ENCODE results near the gene CEP20. TPM values are rescaled to one million over a fixed set of nuclear protein-coding genes. Genes with fewer than 3 reads are reported as not detected.

The CEP20 gene
- total and polyA plus RNA-seq, 2 of the 8 experiments (the other 6 are each of a cell fraction or from before 2014, with no cell fraction given), result 16.2 to 49.0 TPM

- Histone ChIP-seq H3K9me3 (ENCODE audit: insufficient read depth in 2 of 2, low read depth in 1 of 2, low read length in 1 of 2) (no peaks in the 10 kb centered on the region), H4K8ac (ENCODE audit: extremely low read depth, insufficient read depth, low read length) (peak overlapping the region; percentile 31; the same call in 1 of the 2 replicates), H2AFZ (ENCODE audit: low read length) (no peak overlapping the region; the same call in 1 of the 2 replicates), H3K79me2 (ENCODE audit: control insufficient read depth in 1 of 2, insufficient read depth in 2 of 2, low read length in 2 of 2) (no peaks in the 10 kb centered on the region), H3K14ac (ENCODE audit: insufficient read length) (no peak overlapping the region), H2BK120ac (replicated peaks; ENCODE audit: low read depth, low read length) (no peak overlapping the region), H4K5ac (ENCODE audit: insufficient read length, low read depth, low read length) (no peak overlapping the region), H2BK5ac (ENCODE audit: low read depth, low read length) (no peak overlapping the region), H3K27me3 (replicated peaks in 1 of 4; ENCODE audit: control insufficient read depth in 3 of 4, extremely low read depth in 1 of 4, insufficient read depth in 3 of 4, low read length in 3 of 4) (no peaks in the 10 kb centered on the region), H3K23me2 (ENCODE audit: low read depth, low read length) (no peaks in the 10 kb centered on the region), H3K27ac (ENCODE audit: low read depth, low read length) (no peak overlapping the region), H2BK20ac (ENCODE audit: low read length) (no peak overlapping the region), H3K4me3 (ENCODE audit: extremely low read depth in 1 of 4, insufficient read depth in 2 of 4, low read depth in 3 of 4, low read length in 4 of 4) (no peak overlapping the region), H3K4ac (replicated peaks; ENCODE audit: insufficient read length, low read depth, low read length) (no peak overlapping the region), H2AK5ac (ENCODE audit: low read depth, low read length) (no peak overlapping the region), H3K23ac (ENCODE audit: insufficient read length) (no peak overlapping the region), H2BK15ac (ENCODE audit: low read length) (no peak overlapping the region), H3K36me3 (ENCODE audit: control insufficient read depth in 2 of 4, insufficient read depth in 4 of 4, low read length in 3 of 4) (no peaks in the 10 kb centered on the region), H3K79me1 (ENCODE audit: low read depth, low read length) (no peaks in the 10 kb centered on the region), H3K56ac (replicated peaks; ENCODE audit: insufficient read length, low read depth, low read length) (no peak overlapping the region), H4K20me1 (replicated peaks in 1 of 2; ENCODE audit: control insufficient read depth in 1 of 2, insufficient read depth in 2 of 2, low read length in 2 of 2) (no peaks in the 10 kb centered on the region), H3K9ac (replicated peaks in 1 of 4; ENCODE audit: extremely low read depth in 1 of 4, low read depth in 3 of 4, low read length in 3 of 4) (no peak overlapping the region), H4K91ac (replicated peaks; ENCODE audit: insufficient read length, low read length) (no peak overlapping the region), H3K18ac (ENCODE audit: extremely low read depth, low read length) (no peak overlapping the region), H2BK12ac (ENCODE audit: low read depth, low read length) (no peak overlapping the region), H3K4me2 (ENCODE audit: insufficient read depth in 1 of 2, low read depth in 2 of 2, low read length in 2 of 2) (no peak overlapping the region), H3K4me1 (replicated peaks in 1 of 4; ENCODE audit: control insufficient read depth in 3 of 4, insufficient read depth in 4 of 4, low read length in 3 of 4) (no peaks in the 10 kb centered on the region; a peak in 1 of 7 replicates)
- FAIRE-seq (no peak), DNase-seq (ENCODE audit: low read depth in 1 of 2, low spot score in 2 of 2) (no peak)
- POLR2A ChIA-PET (ENCODE audit: partially characterized antibody), result interaction anchor here (0.8 kb wide), 1 partner anchor 74 kb away, joined by 3 read pairs; no protein-coding TSS in a partner anchor
- CTCF ChIA-PET (ENCODE audit: partially characterized antibody), result interaction anchor here (0.6 to 1.0 kb wide), 3 partner anchors 54 to 259 kb away, joined by 3 to 4 read pairs (median 3); no protein-coding TSS in a partner anchor
- 95% methylated on average over 18 of the region's 18 CpGs; no CpG with 5 or more reads in 1 of the 2 experiments for WGBS, 2 experiments (ENCODE audit: extremely low coverage in 1 of 2, insufficient coverage in 1 of 2, insufficient read length in 1 of 2, insufficient replicate concordance in 2 of 2, low coverage in 1 of 2, low lambda C conversion rate in 2 of 2, missing lambda C conversion rate in 1 of 2)
- TF ChIP-seq CBX8 (IDR thresholded peaks at IDR 0.05; ENCODE audit: borderline replicate concordance, low read depth, low read length), result no peak
Measured at GRCh38 chr16:15928261-15929104, 40.1 kb upstream of the CEP20 start.
